ENCODE data around the gene CFAP119. TPM values are rescaled to one million over a fixed set of nuclear protein-coding genes. Genes with fewer than 3 reads are reported as not detected.

CFAP119 gene
- total and polyA plus RNA-seq, 2 experiments from 2014 or later: 2.2 to 5.2 TPM

GRCh38 chr16:30808146-30808545 is 46.3 kb upstream of the CFAP119 start:
- Histone ChIP-seq H3F3A (replicated peaks; ENCODE audit: low read depth) (peaks cover 12% of the 10 kb centered on the region), H3K4me3 (no peak overlapping the region), H4K20me1 (replicated peaks; ENCODE audit: insufficient read depth) (no peaks in the 10 kb centered on the region), H3K4me1 (ENCODE audit: insufficient read depth) (peaks cover 7% of the 10 kb centered on the region; the same call in 1 of the 2 replicates), H3K27me3 (ENCODE audit: insufficient read depth) (peaks cover 64% of the 10 kb centered on the region), H3K9me2 (ENCODE audit: insufficient read depth) (no peaks in the 10 kb centered on the region), H2AFZ (no peak overlapping the region), H3K36me3 (ENCODE audit: insufficient read depth) (no peaks in the 10 kb centered on the region), H3K27ac (ENCODE audit: low read depth) (no peak overlapping the region), H3K4me2 (no peak overlapping the region), H3K79me2 (replicated peaks; ENCODE audit: insufficient read depth) (no peaks in the 10 kb centered on the region)
- Mint-ChIP-seq H3K4me1 (peaks cover 9% of the 10 kb centered on the region), H3K27me3 (ENCODE audit: insufficient read depth, low read depth, poor library complexity) (peaks cover 32% of the 10 kb centered on the region), H3K36me3 (ENCODE audit: low read depth) (no peaks in the 10 kb centered on the region), H3K9me3 (peaks cover 3% of the 10 kb centered on the region; the same call in 1 of the 3 replicates), H3K27ac (no peak overlapping the region), H3K4me3 (no peak overlapping the region)
- DNase-seq (ENCODE audit: low spot score) (no peak), ATAC-seq (no peak)
- TF ChIP-seq REST (IDR thresholded peaks at IDR 0.05; ENCODE audit: unreplicated experiment): no peak
- TF ChIP-seq EZH2phosphoT487 (IDR thresholded peaks at IDR 0.05; ENCODE audit: unreplicated experiment): no peak
- TF ChIP-seq, protein P1, sequence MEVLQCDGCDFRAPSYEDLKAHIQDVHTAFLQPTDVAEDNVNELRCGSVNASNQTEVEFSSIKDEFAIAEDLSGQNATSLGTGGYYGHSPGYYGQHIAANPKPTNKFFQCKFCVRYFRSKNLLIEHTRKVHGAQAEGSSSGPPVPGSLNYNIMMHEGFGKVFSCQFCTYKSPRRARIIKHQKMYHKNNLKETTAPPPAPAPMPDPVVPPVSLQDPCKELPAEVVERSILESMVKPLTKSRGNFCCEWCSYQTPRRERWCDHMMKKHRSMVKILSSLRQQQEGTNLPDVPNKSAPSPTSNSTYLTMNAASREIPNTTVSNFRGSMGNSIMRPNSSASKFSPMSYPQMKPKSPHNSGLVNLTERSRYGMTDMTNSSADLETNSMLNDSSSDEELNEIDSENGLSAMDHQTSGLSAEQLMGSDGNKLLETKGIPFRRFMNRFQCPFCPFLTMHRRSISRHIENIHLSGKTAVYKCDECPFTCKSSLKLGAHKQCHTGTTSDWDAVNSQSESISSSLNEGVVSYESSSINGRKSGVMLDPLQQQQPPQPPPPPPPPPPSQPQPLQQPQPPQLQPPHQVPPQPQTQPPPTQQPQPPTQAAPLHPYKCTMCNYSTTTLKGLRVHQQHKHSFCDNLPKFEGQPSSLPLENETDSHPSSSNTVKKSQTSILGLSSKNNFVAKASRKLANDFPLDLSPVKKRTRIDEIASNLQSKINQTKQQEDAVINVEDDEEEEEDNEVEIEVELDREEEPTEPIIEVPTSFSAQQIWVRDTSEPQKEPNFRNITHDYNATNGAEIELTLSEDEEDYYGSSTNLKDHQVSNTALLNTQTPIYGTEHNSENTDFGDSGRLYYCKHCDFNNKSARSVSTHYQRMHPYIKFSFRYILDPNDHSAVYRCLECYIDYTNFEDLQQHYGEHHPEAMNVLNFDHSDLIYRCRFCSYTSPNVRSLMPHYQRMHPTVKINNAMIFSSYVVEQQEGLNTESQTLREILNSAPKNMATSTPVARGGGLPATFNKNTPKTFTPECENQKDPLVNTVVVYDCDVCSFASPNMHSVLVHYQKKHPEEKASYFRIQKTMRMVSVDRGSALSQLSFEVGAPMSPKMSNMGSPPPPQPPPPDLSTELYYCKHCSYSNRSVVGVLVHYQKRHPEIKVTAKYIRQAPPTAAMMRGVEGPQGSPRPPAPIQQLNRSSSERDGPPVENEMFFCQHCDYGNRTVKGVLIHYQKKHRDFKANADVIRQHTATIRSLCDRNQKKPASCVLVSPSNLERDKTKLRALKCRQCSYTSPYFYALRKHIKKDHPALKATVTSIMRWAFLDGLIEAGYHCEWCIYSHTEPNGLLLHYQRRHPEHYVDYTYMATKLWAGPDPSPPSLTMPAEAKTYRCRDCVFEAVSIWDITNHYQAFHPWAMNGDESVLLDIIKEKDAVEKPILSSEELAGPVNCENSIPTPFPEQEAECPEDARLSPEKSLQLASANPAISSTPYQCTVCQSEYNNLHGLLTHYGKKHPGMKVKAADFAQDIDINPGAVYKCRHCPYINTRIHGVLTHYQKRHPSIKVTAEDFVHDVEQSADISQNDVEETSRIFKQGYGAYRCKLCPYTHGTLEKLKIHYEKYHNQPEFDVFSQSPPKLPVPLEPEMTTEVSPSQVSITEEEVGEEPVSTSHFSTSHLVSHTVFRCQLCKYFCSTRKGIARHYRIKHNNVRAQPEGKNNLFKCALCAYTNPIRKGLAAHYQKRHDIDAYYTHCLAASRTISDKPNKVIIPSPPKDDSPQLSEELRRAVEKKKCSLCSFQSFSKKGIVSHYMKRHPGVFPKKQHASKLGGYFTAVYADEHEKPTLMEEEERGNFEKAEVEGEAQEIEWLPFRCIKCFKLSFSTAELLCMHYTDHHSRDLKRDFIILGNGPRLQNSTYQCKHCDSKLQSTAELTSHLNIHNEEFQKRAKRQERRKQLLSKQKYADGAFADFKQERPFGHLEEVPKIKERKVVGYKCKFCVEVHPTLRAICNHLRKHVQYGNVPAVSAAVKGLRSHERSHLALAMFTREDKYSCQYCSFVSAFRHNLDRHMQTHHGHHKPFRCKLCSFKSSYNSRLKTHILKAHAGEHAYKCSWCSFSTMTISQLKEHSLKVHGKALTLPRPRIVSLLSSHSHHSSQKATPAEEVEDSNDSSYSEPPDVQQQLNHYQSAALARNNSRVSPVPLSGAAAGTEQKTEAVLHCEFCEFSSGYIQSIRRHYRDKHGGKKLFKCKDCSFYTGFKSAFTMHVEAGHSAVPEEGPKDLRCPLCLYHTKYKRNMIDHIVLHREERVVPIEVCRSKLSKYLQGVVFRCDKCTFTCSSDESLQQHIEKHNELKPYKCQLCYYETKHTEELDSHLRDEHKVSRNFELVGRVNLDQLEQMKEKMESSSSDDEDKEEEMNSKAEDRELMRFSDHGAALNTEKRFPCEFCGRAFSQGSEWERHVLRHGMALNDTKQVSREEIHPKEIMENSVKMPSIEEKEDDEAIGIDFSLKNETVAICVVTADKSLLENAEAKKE (CRISPR knock-in tag; IDR thresholded peaks at IDR 0.05): no peak
- TF ChIP-seq, protein P2, sequence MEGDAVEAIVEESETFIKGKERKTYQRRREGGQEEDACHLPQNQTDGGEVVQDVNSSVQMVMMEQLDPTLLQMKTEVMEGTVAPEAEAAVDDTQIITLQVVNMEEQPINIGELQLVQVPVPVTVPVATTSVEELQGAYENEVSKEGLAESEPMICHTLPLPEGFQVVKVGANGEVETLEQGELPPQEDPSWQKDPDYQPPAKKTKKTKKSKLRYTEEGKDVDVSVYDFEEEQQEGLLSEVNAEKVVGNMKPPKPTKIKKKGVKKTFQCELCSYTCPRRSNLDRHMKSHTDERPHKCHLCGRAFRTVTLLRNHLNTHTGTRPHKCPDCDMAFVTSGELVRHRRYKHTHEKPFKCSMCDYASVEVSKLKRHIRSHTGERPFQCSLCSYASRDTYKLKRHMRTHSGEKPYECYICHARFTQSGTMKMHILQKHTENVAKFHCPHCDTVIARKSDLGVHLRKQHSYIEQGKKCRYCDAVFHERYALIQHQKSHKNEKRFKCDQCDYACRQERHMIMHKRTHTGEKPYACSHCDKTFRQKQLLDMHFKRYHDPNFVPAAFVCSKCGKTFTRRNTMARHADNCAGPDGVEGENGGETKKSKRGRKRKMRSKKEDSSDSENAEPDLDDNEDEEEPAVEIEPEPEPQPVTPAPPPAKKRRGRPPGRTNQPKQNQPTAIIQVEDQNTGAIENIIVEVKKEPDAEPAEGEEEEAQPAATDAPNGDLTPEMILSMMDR (conservative IDR thresholded peaks at IDR 0.05; ENCODE audit: low read depth in 2 of 2): no peak
- no peak for TF ChIP-seq NANOG (IDR thresholded peaks at IDR 0.05; ENCODE audit: borderline replicate concordance)
- no peak for TF ChIP-seq STAT1 (IDR thresholded peaks at IDR 0.05; ENCODE audit: unreplicated experiment)
- no peak for TF ChIP-seq CREB1 (CRISPR knock-in tag; IDR thresholded peaks at IDR 0.05; ENCODE audit: low read depth)
- TF ChIP-seq ZNF331 (CRISPR knock-in tag; IDR thresholded peaks at IDR 0.05; ENCODE audit: low read depth): no peak
- TF ChIP-seq POLR2AphosphoS5 (IDR thresholded peaks at IDR 0.05; ENCODE audit: low read depth): no peak
- no peak for TF ChIP-seq ETS1 (IDR thresholded peaks at IDR 0.05)
- TF ChIP-seq EZH2 (IDR thresholded peaks at IDR 0.05; ENCODE audit: low read depth, unreplicated experiment): no peak
- TF ChIP-seq JUNB (IDR thresholded peaks at IDR 0.05; ENCODE audit: unreplicated experiment): no peak
- TF ChIP-seq ZNF114 (CRISPR knock-in tag; IDR thresholded peaks at IDR 0.05): no peak

Data from GM23338 (cell line).